Naive thymus-derived CD4-positive, alpha-beta T cell (primary cell): ENCODE data around the gene RAPGEF5. TPM values are rescaled to one million over a fixed set of nuclear protein-coding genes. Genes with fewer than 3 reads are reported as not detected.

ENCODE experiments used
- ATAC-seq: fragments of 150-1000 bp; cut with Tn5 transposase; 2 replicates; pipeline ENCODE4 v1.10.0; 2021; ENCODE audit warnings: mild to moderate bottlenecking, moderate library complexity
- CTCF ChIA-PET: fragments of 350-600 bp; sonication (Branson Sonifier 250); formaldehyde crosslinking; loops from one replicate; lab custom pipeline; 2021; ENCODE audit warnings: antibody characterized with exemption; lab: Charles Lee
- POLR2A ChIA-PET: fragments of 350-600 bp; sonication (Branson Sonifier 250); formaldehyde crosslinking; loops from one replicate; lab custom pipeline; 2021; ENCODE audit warnings: antibody characterized with exemption, inconsistent platforms; lab: Charles Lee
- DNase-seq, 9 donors: peaks; one replicate each; pipeline versions ENCODE4 v3.0.0 to v3.0.0-alpha.2; 2020 to 2022; ENCODE audit warnings: mixed read lengths in 1 of 9
- H3K27ac ChIP-seq: one replicate; pipeline ENCODE4 v1.7.0; 2013; ENCODE audit warnings: mild to moderate bottlenecking, low read depth, low read length, moderate library complexity
- H3K27me3 ChIP-seq, 2 donors: one replicate each; pipeline ENCODE4 v1.7.0; 2013; ENCODE audit warnings: low read length in 2 of 2, mild to moderate bottlenecking in 2 of 2, moderate library complexity in 2 of 2; ENCODE audit not compliant: control insufficient read depth in 2 of 2, insufficient read depth in 2 of 2
- H3K36me3 ChIP-seq, 3 experiments: 1 replicate in 2 of 3; 2 replicates in 1 of 3; pipeline ENCODE4 v1.7.0; 2013; ENCODE audit warnings: low read length in 3 of 3, mild to moderate bottlenecking in 3 of 3, moderate library complexity in 1 of 3; ENCODE audit not compliant: insufficient read depth in 3 of 3, control insufficient read depth in 2 of 3
- H3K4me1 ChIP-seq, 2 donors: one replicate each; pipeline ENCODE4 v1.7.0; 2013; ENCODE audit warnings: low read length in 2 of 2, mild to moderate bottlenecking in 2 of 2, moderate library complexity in 1 of 2; ENCODE audit not compliant: control insufficient read depth in 2 of 2, insufficient read depth in 2 of 2
- H3K4me3 ChIP-seq: 2 replicates; pipeline ENCODE4 v1.7.0; 2013; ENCODE audit warnings: mild to moderate bottlenecking, low read length
- H3K9me3 ChIP-seq, 3 experiments: 1 replicate in 2 of 3; 2 replicates in 1 of 3; pipeline ENCODE4 v1.7.0; 2013; ENCODE audit warnings: low read length in 3 of 3; ENCODE audit not compliant: control insufficient read depth in 2 of 3
- H3K27ac Mint-ChIP-seq, 9 donors: one replicate each; pipeline ENCODE4 v1.8.0; 2020 to 2022; ENCODE audit warnings: mixed read lengths in 9 of 9, mild to moderate bottlenecking in 8 of 9, moderate library complexity in 5 of 9, inconsistent platforms in 2 of 9
- H3K27me3 Mint-ChIP-seq, 5 donors: one replicate each; pipeline ENCODE4 v1.8.0; 2021 to 2022; ENCODE audit warnings: mixed read lengths in 5 of 5, mild to moderate bottlenecking in 1 of 5
- H3K36me3 Mint-ChIP-seq, 5 donors: one replicate each; pipeline ENCODE4 v1.8.0; 2020 to 2022; ENCODE audit warnings: mixed read lengths in 5 of 5, mild to moderate bottlenecking in 3 of 5, inconsistent platforms in 1 of 5
- H3K4me1 Mint-ChIP-seq, 7 donors: one replicate each; pipeline ENCODE4 v1.8.0; 2020 to 2022; ENCODE audit warnings: mixed read lengths in 7 of 7, mild to moderate bottlenecking in 3 of 7, inconsistent platforms in 1 of 7
- H3K4me3 Mint-ChIP-seq, 10 donors: one replicate each; pipeline ENCODE4 v1.8.0; 2020 to 2022; ENCODE audit warnings: mild to moderate bottlenecking in 10 of 10, mixed read lengths in 10 of 10, moderate library complexity in 6 of 10, inconsistent platforms in 2 of 10
- H3K9me3 Mint-ChIP-seq, 11 donors: one replicate each; pipeline ENCODE4 v1.8.0; 2020 to 2022; ENCODE audit warnings: mixed read lengths in 11 of 11, mild to moderate bottlenecking in 4 of 11, inconsistent platforms in 1 of 11, moderate library complexity in 1 of 11
- intact Hi-C, 2 donors: fragments of 100-400 bp; cut with micrococcal nuclease; formaldehyde crosslinking; loops; one replicate each; pipeline ENCODE4 v1.15.1; 2023
- polyA plus RNA-seq, 2 donors: library from polyadenylated mRNA; unstranded; fragments of 300-500 nt; fragmentation: Illumina TruSeq; gene quantifications; one replicate each; pipeline ENCODE4 v1.2.3, GENCODE V29; 2021
- total RNA-seq, 6 experiments: library from RNA in 5 of 6; stranded (reverse) in 5 of 6; gene quantifications; 1 replicate in 5 of 6; 2 replicates in 1 of 6; pipeline ENCODE4 v1.2.3 and lab custom pipeline; 2021 to 2026

RAPGEF5 gene
- total and polyA plus RNA-seq, 7 experiments from 2014 or later, result 0.17 to 0.93 TPM; not detected in 5

DNA sequence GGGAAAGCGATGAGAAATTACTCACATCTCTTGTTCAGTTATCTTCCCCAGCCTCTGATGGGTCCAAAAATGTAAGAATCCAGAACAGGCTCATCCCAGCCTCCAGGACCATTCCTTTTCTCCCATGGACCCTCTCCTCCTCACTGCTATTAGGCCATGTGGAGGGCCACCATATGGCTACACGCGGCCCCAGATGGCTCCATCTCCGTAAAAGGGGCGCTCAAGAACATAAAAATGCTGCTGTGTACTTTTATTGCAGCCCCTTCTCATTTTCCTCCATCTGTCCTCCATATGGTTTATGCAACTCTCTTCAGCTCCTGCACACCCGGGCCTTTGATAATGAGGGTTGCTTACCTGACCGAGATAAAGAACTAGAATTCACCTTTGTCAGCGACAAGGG, 166.2 kb downstream of the RAPGEF5 start:
- CTCF ChIA-PET, result no interaction called here
- Histone ChIP-seq H3K27ac (no peak overlapping the region), H3K4me3 (no peak overlapping the region), H3K36me3 (no peaks in the 10 kb centered on the region), H3K9me3 (no peaks in the 10 kb centered on the region), H3K27me3 (no peaks in the 10 kb centered on the region), H3K4me1 (no peaks in the 10 kb centered on the region)
- H3K36me3 Mint-ChIP-seq, result no peaks in the 10 kb centered on the region
- H3K4me3 Mint-ChIP-seq, result no peak overlapping the region
- H3K27me3 Mint-ChIP-seq, result peaks cover 0 to 11% (median 5%) of the 10 kb centered on the region in 5 donors
- no peak overlapping the region for H3K27ac Mint-ChIP-seq
- no peaks in the 10 kb centered on the region for H3K9me3 Mint-ChIP-seq
- no peak for DNase-seq
- ATAC-seq, result no peak
- POLR2A ChIA-PET, result no interaction called here
- no peaks in the 10 kb centered on the region for H3K4me1 Mint-ChIP-seq
- intact Hi-C loops, result no loop called here

GRCh38 chr7:22189741-22190140, 167.2 kb downstream of the RAPGEF5 start:
- ATAC-seq, result no peak
- H3K4me3 ChIP-seq, result no peak overlapping the region
- Mint-ChIP-seq H3K27ac (no peak overlapping the region), H3K4me1 (no peaks in the 10 kb centered on the region), H3K36me3 (no peaks in the 10 kb centered on the region), H3K27me3 (peaks cover 0 to 15% (median 5%) of the 10 kb centered on the region in 5 donors), H3K4me3 (no peak overlapping the region), H3K9me3 (no peaks in the 10 kb centered on the region)
- no peak for DNase-seq
- CTCF ChIA-PET, result no interaction called here
- intact Hi-C loops, result no loop called here
- H3K4me1 ChIP-seq, result no peaks in the 10 kb centered on the region
- H3K27ac ChIP-seq, result no peak overlapping the region
- no peaks in the 10 kb centered on the region for H3K9me3 ChIP-seq
- POLR2A ChIA-PET, result no interaction called here
- no peaks in the 10 kb centered on the region for H3K36me3 ChIP-seq
- H3K27me3 ChIP-seq, result no peaks in the 10 kb centered on the region

- intact Hi-C loops, result no loop called here
- ChIA-PET POLR2A (no interaction called here), CTCF (no interaction called here)
- no peak overlapping the region for H3K4me3 ChIP-seq
- no peaks in the 10 kb centered on the region for H3K36me3 ChIP-seq
- no peaks in the 10 kb centered on the region for H3K4me1 Mint-ChIP-seq
- H3K4me3 Mint-ChIP-seq, result no peak overlapping the region
- no peak for DNase-seq
- H3K4me1 ChIP-seq, result no peaks in the 10 kb centered on the region
- no peak for ATAC-seq
- no peak overlapping the region for H3K27ac ChIP-seq
- no peaks in the 10 kb centered on the region for H3K36me3 Mint-ChIP-seq
- no peaks in the 10 kb centered on the region for H3K9me3 Mint-ChIP-seq
- no peaks in the 10 kb centered on the region for H3K9me3 ChIP-seq
- peaks cover 0 to 18% (median 7%) of the 10 kb centered on the region in 5 donors for H3K27me3 Mint-ChIP-seq
- no peak overlapping the region for H3K27ac Mint-ChIP-seq
- H3K27me3 ChIP-seq, result no peaks in the 10 kb centered on the region
These were observed 167.7 kb downstream of the RAPGEF5 start for GRCh38 chr7:22189230-22189629.

- no peaks in the 10 kb centered on the region for H3K4me1 ChIP-seq
- Mint-ChIP-seq H3K4me1 (peaks cover 0 to 4% (median 0%) of the 10 kb centered on the region in 7 donors), H3K4me3 (no peak overlapping the region), H3K27me3 (peaks cover 0 to 18% (median 5%) of the 10 kb centered on the region in 5 donors), H3K36me3 (no peaks in the 10 kb centered on the region), H3K9me3 (no peaks in the 10 kb centered on the region), H3K27ac (no peak overlapping the region)
- H3K27me3 ChIP-seq, result no peaks in the 10 kb centered on the region
- no peak for ATAC-seq
- DNase-seq, result no peak
- no peak overlapping the region for H3K4me3 ChIP-seq
- H3K36me3 ChIP-seq, result no peaks in the 10 kb centered on the region
- intact Hi-C loops, result no loop called here
- ChIA-PET POLR2A (no interaction called here), CTCF (no interaction called here)
- no peaks in the 10 kb centered on the region for H3K9me3 ChIP-seq
- no peak overlapping the region for H3K27ac ChIP-seq
These were observed 169.1 kb downstream of the RAPGEF5 start for GRCh38 chr7:22187691-22188348.

- ATAC-seq (no peak), DNase-seq (no peak)
- Mint-ChIP-seq H3K9me3 (no peaks in the 10 kb centered on the region), H3K36me3 (no peaks in the 10 kb centered on the region), H3K27ac (no peak overlapping the region), H3K4me3 (no peak overlapping the region), H3K4me1 (peaks cover 0 to 4% (median 0%) of the 10 kb centered on the region in 7 donors), H3K27me3 (peaks cover 13 to 30% (median 18%) of the 10 kb centered on the region in 5 donors)
- H3K4me3 ChIP-seq, result no peak overlapping the region
- no peaks in the 10 kb centered on the region for H3K4me1 ChIP-seq
- intact Hi-C loops, result no loop called here
- no peaks in the 10 kb centered on the region for H3K9me3 ChIP-seq
- H3K36me3 ChIP-seq, result no peaks in the 10 kb centered on the region
- no peak overlapping the region for H3K27ac ChIP-seq
- no peaks in the 10 kb centered on the region for H3K27me3 ChIP-seq
- ChIA-PET POLR2A (no interaction called here), CTCF (no interaction called here)
These were observed 171.4 kb downstream of the RAPGEF5 start for GRCh38 chr7:22185559-22185958.

DNA sequence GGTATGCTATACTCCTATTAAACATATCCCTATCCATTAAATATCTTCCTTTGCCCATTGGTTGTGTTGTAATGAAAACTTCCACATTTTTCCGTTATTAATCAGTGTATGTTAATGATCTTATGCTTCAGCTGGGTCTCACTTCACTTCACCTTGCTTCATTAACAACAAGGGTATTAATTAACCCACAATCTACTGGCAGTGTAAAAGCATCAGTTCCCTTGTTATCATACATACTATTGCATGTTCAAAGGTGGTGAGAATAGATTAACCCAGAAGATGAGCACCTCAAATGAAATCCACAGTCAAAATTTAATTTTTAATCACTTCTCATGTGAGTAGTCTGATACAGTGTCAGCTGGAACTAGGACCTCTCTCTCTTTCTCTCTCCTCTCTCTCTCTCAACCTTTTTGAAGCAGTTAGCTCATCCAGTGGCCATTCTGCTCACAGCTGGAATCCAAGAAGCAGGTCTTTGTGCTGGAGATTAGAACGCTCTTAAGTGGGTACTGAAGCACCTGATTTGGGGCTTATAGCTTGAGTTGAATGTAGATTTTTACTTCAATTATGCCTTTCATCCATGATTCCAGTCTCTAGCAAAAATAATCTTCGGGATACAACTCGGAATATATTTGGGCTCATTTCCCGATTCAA, 172.3 kb downstream of the RAPGEF5 start:
- no peaks in the 10 kb centered on the region for H3K36me3 ChIP-seq
- intact Hi-C loops, result no loop called here
- ChIA-PET POLR2A (interaction anchor here (0.6 kb wide), 1 partner anchor 832 kb away, joined by 3 read pairs; no protein-coding TSS in a partner anchor), CTCF (no interaction called here)
- H3K4me1 ChIP-seq, result no peaks in the 10 kb centered on the region
- Mint-ChIP-seq H3K27ac (no peak overlapping the region), H3K36me3 (no peaks in the 10 kb centered on the region), H3K27me3 (peaks cover 19 to 34% (median 27%) of the 10 kb centered on the region in 5 donors), H3K4me1 (peaks cover 0 to 4% (median 0%) of the 10 kb centered on the region in 7 donors), H3K4me3 (no peak overlapping the region), H3K9me3 (no peaks in the 10 kb centered on the region)
- no peak for ATAC-seq
- DNase-seq, result no peak
- no peaks in the 10 kb centered on the region for H3K9me3 ChIP-seq
- H3K27me3 ChIP-seq, result no peaks in the 10 kb centered on the region
- H3K4me3 ChIP-seq, result no peak overlapping the region
- H3K27ac ChIP-seq, result no peak overlapping the region
